ENCODE measurements around the gene CCL15. TPM values are rescaled to one million over a fixed set of nuclear protein-coding genes. Genes with fewer than 3 reads are reported as not detected.

CCL15 gene
- total and polyA plus RNA-seq, 2 of the 13 experiments (the other 11 are each of a cell fraction or from before 2014, with no cell fraction given): 29.2 to 45.9 TPM

DNA sequence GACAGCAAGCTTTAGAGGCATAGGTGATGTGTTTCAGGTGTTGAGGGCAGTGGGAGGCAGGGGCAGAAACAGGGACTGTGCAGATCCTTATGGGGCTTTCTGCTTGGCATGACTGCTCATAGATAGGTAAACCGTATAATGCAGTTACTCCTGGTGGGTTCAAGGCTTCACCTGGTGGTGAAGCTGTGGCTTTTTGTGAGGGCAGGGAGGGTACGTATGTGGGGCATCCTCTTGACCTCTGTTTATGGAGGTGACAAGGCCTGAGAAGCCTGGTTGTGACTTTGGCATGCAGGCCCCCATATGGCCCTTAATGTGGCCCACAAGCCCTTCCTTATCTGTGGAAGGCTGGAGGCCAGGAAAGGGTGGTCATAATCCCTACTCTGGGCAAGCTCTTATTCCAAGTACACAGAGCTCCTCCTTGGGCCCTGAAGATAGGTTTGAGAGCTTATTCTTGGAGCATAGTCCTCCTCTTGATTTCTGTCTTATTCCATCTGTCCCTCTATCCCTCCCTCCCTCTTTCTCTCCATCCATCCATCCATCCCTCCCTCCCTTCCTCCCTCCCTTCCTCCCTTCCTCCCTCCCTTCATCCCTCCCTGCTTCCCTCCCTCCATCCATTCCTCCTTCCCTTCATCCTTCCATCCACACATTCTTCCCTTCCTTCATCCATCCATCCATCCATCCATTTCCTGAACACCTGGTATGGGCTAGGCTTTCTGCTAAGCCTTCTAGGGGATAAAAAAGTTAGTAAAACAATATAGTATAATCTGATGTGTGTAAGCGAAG, 18.8 kb downstream of the CCL15 start:
- peak overlapping the region; percentile 4 for H3K27ac ChIP-seq (ENCODE audit: extremely low read length, insufficient read depth, low read length)
- H3K4me2 ChIP-seq (ENCODE audit: low read depth, low read length): peak overlapping the region; percentile 87; the same call in 1 of the 2 replicates
- ChIA-PET CTCF (ENCODE audit: low intra/inter-chr PET ratio, low total read pairs) (interaction anchor here (1.0 to 2.0 kb wide), 6 partner anchors 13 to 166 kb away, joined by 3 to 18 read pairs (median 6); no protein-coding TSS in a partner anchor), POLR2A (interaction anchor here (0.8 to 5.3 kb wide), 14 partner anchors 8 to 563 kb away, joined by 3 to 197 read pairs (median 10); partner anchors contain the start of genes CCL15 and TAF15)
- 82% methylated on average over 3 of the region's 3 CpGs for WGBS (ENCODE audit: low lambda C conversion rate)
- ATAC-seq (peak; percentile 5; the same call in 2 of the 3 replicates), DNase-seq (ENCODE audit: low spot score) (no peak), FAIRE-seq (no peak)
- peaks cover 0 to 3% of the 10 kb centered on the region in 2 experiments; a peak in 1 of 5 replicates for H3K36me3 ChIP-seq (replicated peaks in 1 of 2; ENCODE audit: control insufficient read depth in 1 of 2, insufficient read depth in 2 of 2, low read length in 2 of 2)
- H3K79me2 ChIP-seq (ENCODE audit: insufficient read depth, low read length): no peaks in the 10 kb centered on the region
- H3K4me1 ChIP-seq (ENCODE audit: insufficient read depth, low read length): peaks cover 71% of the 10 kb centered on the region
- H3K27me3 ChIP-seq (ENCODE audit: control insufficient read depth in 1 of 2, insufficient read depth in 2 of 2, low read length in 2 of 2): no peaks in the 10 kb centered on the region; a peak in 1 of 5 replicates
- H3K4me3 ChIP-seq (replicated peaks in 1 of 3; ENCODE audit: insufficient read depth in 1 of 3, low read depth in 2 of 3, low read length in 3 of 3): no peak overlapping the region
- BruUV-seq (replicated peaks): no TSS peak
- H4K20me1 ChIP-seq (ENCODE audit: insufficient read depth, low read length): no peaks in the 10 kb centered on the region
- no peak overlapping the region for H3K9ac ChIP-seq (ENCODE audit: insufficient read depth, low read depth, low read length)
- H3K9me3 ChIP-seq (ENCODE audit: low read length): no peaks in the 10 kb centered on the region
- in situ Hi-C loops (cut with HindIII; ENCODE audit: extremely low pct_ligation_motif_present, low pct_unique_long_range_greater_than_20kb) (no loop called here), intact Hi-C loops (cut with micrococcal nuclease; ENCODE audit: unreplicated experiment) (no loop called here)
- TF ChIP-seq, protein P1, sequence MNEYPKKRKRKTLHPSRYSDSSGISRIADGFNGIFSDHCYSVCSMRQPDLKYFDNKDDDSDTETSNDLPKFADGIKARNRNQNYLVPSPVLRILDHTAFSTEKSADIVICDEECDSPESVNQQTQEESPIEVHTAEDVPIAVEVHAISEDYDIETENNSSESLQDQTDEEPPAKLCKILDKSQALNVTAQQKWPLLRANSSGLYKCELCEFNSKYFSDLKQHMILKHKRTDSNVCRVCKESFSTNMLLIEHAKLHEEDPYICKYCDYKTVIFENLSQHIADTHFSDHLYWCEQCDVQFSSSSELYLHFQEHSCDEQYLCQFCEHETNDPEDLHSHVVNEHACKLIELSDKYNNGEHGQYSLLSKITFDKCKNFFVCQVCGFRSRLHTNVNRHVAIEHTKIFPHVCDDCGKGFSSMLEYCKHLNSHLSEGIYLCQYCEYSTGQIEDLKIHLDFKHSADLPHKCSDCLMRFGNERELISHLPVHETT (CRISPR knock-in tag; conservative IDR thresholded peaks at IDR 0.05): 0 out of 2 replicates have a peak, but pooled peaks have one; percentile 2
- no peak for TF ChIP-seq CENPT (CRISPR knock-in tag; IDR thresholded peaks at IDR 0.05; ENCODE audit: low read depth)
- 0 out of 2 replicates have a peak, but pooled peaks have one; percentile 4 for TF ChIP-seq ZNF431 (CRISPR knock-in tag; IDR thresholded peaks at IDR 0.05; ENCODE audit: borderline replicate concordance, low read depth)
- peak; percentile 80 for TF ChIP-seq HNRNPK (IDR thresholded peaks at IDR 0.05; ENCODE audit: low read depth, low read length, poor library complexity, severe bottlenecking)
- TF ChIP-seq TEAD2 (CRISPR knock-in tag; IDR thresholded peaks at IDR 0.05): no peak
- no peak for TF ChIP-seq KDM3A (CRISPR knock-in tag; IDR thresholded peaks at IDR 0.05; ENCODE audit: low read depth)
- TF ChIP-seq HNF4G (IDR thresholded peaks at IDR 0.05; ENCODE audit: borderline replicate concordance, low read depth, low read length): no peak
- 0 out of 2 replicates have a peak, but pooled peaks have one; percentile 1 for TF ChIP-seq HNF4G (CRISPR knock-in tag; IDR thresholded peaks at IDR 0.05; ENCODE audit: borderline replicate concordance, low read depth)
- TF ChIP-seq ERF (CRISPR knock-in tag; IDR thresholded peaks at IDR 0.05): no peak
- TF ChIP-seq ZNF501 (CRISPR knock-in tag; IDR thresholded peaks at IDR 0.05): 0 out of 2 replicates have a peak, but pooled peaks have one; percentile 28
- no peak overlapping the region for H2AFZ ChIP-seq (ENCODE audit: low read length)
